GM12865 (cell line): ENCODE data around the gene HSPA12A.

Experiments used
- DNase-seq: peaks from one replicate; pipeline ENCODE4 v3.0.0; 2010; ENCODE audit warnings: low read depth
- H3K4me3 ChIP-seq: 2 replicates; pipeline ENCODE4 v1.5.1; 2011; ENCODE audit warnings: mild to moderate bottlenecking, low read depth, low read length, control low read depth
- CTCF ChIP-seq: IDR thresholded peaks from 2 replicates; pipeline ENCODE4 v1.5.1; 2011; ENCODE audit warnings: low read length, control low read depth, low read depth, inconsistent platforms; ENCODE audit not compliant: insufficient read depth; ENCODE audit errors: missing control alignments

The HSPA12A gene

GRCh38 chr10:116708877-116709276 lies 33.5 kb downstream of the HSPA12A start:
- no peak for TF ChIP-seq CTCF

GRCh38 chr10:116708391-116708821 lies 34.0 kb downstream of the HSPA12A start:
- no peak for DNase-seq
- no peak for TF ChIP-seq CTCF
- no peak overlapping the region for H3K4me3 ChIP-seq

More at GRCh38 chr10:116708877-116709276, 33.5 kb downstream of the HSPA12A start:
- DNase-seq, result no peak
- H3K4me3 ChIP-seq, result no peak overlapping the region

GRCh38 chr10:116707981-116708380 lies 34.4 kb downstream of the HSPA12A start:
- no peak for DNase-seq
- H3K4me3 ChIP-seq, result no peak overlapping the region
- TF ChIP-seq CTCF, result no peak

GRCh38 chr10:116706281-116706680 lies 36.1 kb downstream of the HSPA12A start:
- no peak for TF ChIP-seq CTCF
- DNase-seq, result no peak
- no peak overlapping the region for H3K4me3 ChIP-seq

- no peak overlapping the region for H3K4me3 ChIP-seq
- no peak for DNase-seq
- TF ChIP-seq CTCF, result no peak
Observed at GRCh38 chr10:116705498-116705897, 36.9 kb downstream of the HSPA12A start.

- no peak for DNase-seq
- no peak overlapping the region for H3K4me3 ChIP-seq
- TF ChIP-seq CTCF, result no peak
Observed at GRCh38 chr10:116704926-116705325, 37.4 kb downstream of the HSPA12A start.

GRCh38 chr10:116702165-116702564 lies 40.2 kb downstream of the HSPA12A start:
- no peak for DNase-seq
- H3K4me3 ChIP-seq, result no peak overlapping the region
- TF ChIP-seq CTCF, result no peak
